AG08395 (cell line): ENCODE measurements around the gene MGAT4B.
A peak's percentile ranks its signal among the peaks of the same experiment; 100 is the strongest.

ENCODE experiments used
- DNase-seq: peaks from one replicate; pipeline ENCODE4 v3.0.0; 2012; ENCODE audit warnings: mixed read lengths, low spot score

The MGAT4B gene

DNA sequence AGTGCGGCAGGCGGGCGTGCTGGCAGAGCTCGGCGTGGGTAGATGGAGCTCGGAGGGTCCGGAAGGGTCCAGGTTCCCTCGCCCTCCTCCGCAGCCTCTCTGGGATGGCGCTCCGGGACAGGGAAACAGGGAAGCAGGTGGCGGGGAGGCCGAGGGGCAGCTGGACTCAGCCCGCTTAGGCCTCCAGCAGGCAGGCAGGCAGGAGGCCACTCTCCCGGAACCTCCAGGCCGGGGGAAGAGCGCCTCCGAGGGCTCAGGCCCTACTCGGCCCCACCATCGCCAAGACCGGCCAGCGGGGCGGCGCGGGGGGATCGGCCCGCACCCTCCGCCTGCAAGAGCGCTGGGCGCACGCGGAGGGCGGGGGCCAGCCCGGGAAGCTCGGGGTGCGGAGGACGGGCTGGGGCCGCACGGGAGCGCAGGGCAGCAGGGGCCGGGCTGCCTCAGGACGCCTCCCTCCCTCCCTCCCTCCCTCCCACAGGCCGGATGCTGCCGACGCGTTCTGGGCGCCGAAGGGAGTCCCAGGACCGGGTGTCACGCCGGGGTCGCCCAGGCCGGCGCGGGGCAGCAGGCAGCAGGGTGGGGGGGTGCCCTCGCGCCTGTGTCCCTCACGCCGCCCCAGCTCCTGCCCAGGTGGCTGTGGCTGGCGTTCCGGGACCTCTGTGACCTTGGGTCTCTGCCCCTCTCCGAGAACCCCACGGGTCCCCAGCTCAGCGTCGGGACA, 977 bp downstream of the MGAT4B start:
- peak; percentile 68 for DNase-seq

GRCh38 chr5:179805070-179805528, 1.6 kb downstream of the MGAT4B start:
- no peak for DNase-seq

- DNase-seq = no peak
Observed at GRCh38 chr5:179804555-179804947, 2.1 kb downstream of the MGAT4B start.

- peak; percentile 50 for DNase-seq
Observed at GRCh38 chr5:179803651-179804554, 2.8 kb downstream of the MGAT4B start.

DNA sequence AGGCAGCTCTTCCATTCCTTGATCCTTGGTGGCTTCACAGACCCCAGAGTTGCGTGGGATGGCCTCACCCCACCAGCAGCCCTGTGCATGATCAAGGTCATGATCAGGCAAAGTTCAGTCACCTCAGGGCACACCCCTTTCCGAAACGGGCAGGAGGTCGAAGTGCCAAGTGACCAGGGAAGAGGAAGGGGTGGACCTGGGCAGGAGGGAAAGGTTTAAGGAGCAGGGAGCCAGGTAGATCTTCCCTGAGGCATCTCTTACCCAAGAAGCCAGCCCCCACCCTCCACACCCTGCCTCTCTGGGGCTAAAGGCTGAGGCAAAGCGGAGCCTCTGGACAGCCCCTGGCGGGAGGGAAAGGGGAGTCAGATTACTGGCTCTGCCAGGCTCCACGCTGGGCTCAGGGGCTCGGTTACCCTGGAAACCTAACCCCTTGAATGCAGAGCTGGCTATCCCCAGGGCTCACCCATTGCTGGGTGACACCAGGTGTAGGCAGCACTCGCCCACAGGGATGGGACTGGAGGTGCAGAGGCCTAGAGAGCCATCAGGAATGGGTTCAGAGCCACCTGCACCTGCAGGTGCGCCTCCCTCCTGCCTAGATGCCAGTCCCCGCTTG, 3.6 kb downstream of the MGAT4B start:
- no peak for DNase-seq

- DNase-seq = no peak
Observed at GRCh38 chr5:179802207-179802883, 4.3 kb downstream of the MGAT4B start.

DNA sequence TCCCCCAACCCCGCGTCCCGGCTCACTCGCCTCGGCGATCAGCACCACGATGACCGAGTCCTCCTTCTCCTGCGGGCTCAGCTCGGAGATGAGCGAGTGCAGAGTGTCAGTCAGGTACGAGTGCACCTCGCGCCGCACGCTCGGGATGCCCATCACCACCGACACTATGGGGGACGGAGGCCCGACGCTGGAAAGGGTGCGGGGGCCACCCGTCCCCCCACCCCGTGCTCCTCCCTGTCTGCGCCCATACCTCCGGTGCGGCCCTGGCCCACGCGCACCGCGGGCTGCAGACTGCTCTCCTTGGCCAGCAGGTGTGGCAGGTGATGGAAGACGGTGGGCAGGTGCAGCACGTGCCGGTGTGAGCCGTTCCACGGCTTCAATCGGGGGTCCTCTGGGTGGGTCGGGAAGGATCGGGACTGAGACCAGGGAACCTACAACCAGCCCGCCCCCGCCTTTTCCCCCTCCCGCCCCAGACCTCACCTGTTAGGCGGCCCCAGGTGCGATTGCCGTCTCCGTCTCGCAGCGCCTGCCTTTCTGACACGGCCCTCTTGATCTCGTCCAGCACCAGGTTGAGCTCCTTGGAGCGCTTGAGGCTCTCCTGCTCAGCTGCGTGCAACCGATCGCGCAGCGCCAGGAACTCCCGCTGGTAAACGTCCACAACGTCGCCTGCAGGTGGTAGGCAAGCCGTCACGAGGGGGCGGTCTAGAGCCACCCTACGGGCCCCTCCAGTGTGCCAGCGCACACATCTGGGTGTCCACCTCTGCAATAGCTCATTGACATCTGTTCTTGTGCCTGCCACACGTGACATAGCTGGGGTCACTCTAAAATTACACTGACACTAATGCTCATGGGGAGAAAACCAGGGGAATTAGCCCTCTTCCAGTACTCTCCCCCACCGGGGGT, 5.1 kb downstream of the MGAT4B start:
- DNase-seq = peak; percentile 58

- no peak for DNase-seq
Observed at GRCh38 chr5:179800696-179801201, 5.9 kb downstream of the MGAT4B start.

DNA sequence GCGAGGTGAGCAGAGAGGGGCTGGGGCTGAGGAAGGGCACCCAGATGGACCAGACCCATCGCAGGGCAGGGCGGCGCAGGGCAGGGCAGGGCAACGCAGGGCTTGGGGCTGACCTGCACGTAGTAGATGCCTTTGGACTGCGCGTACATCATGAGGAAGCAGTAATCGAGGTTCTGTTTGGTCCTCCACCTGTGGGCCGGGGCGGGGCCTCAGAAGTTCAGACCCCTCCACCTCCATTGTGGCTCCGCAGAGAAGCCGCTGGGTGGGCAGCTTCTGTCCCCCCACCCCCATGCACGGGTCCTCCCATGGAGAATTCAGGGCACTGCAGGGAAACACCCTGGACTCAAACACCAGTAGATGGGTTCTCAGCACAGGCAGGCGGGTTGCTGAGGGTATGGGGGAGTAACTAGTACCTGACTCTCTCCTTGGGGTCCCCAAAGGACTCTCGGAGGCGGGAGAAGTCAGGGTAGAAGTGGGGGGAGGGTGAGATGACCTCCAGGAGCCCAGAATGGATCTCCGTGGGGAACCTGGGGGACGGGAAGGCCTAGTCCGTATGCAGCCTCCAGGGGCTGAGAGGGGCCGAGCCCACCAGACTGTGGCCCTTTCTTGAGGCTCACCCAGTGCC, 6.5 kb downstream of the MGAT4B start:
- DNase-seq = no peak

DNA sequence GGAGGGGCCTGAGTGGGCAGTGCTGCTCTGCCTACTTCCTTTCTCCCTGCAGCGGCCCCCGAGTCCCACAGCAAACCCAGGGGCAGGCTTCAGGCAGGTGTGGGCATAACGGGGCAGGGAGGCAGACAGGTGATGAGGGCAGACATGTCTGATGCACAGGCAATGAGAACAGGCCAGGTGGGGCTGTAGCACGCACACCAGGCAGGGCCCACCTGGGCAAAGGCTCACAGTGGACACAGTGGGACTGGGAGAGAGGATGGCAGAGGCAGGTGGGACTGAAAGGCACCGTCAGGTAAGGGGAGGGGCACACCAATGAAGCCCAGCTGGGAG, 7.1 kb downstream of the MGAT4B start:
- no peak for DNase-seq

DNA sequence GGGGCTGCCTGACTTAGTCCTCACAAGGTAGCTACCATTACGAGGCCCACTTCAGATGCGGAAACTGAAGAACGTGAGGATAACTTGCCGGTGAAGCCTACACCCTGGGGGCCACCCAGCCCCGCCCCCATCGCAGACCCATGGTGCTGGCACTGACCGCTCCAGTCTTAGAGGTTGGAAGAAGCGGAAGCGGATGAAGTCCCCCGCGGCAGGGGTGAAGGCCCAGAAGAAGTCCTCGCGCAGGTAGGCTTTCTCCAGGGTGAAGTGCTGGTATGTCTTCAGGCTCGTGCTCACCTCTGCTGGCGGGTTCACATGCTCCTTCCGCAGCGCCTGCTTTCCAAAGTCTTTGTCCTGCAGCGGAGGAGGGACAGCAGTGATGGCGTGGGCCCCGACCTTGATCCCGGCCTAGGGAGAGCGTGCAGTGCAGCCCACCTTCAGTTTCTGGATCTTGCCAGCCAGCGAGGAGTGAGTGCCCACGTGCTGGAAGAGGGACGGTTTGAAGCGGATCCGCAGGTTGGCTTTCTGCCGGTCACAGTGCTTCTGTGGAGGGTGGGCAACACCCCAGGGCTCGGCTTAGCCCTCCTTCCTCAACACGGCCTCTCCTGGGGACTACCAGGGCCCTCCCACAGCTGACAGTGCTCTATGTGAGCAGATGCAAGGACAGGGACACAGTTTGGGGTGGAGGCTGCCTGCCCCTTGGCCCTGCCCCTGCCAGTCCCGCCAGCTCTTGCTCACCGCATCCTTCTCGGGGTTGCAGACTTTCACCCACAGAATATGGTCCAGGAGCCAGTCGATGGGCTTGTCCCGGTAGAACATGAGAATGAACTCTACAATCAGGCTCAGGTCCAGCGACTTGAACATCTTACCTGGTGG, 7.7 kb downstream of the MGAT4B start:
- DNase-seq = no peak

GRCh38 chr5:179798144-179798770, 8.4 kb downstream of the MGAT4B start:
- no peak for DNase-seq

- DNase-seq = no peak
Observed at GRCh38 chr5:179797741-179798140, 8.9 kb downstream of the MGAT4B start.

DNA sequence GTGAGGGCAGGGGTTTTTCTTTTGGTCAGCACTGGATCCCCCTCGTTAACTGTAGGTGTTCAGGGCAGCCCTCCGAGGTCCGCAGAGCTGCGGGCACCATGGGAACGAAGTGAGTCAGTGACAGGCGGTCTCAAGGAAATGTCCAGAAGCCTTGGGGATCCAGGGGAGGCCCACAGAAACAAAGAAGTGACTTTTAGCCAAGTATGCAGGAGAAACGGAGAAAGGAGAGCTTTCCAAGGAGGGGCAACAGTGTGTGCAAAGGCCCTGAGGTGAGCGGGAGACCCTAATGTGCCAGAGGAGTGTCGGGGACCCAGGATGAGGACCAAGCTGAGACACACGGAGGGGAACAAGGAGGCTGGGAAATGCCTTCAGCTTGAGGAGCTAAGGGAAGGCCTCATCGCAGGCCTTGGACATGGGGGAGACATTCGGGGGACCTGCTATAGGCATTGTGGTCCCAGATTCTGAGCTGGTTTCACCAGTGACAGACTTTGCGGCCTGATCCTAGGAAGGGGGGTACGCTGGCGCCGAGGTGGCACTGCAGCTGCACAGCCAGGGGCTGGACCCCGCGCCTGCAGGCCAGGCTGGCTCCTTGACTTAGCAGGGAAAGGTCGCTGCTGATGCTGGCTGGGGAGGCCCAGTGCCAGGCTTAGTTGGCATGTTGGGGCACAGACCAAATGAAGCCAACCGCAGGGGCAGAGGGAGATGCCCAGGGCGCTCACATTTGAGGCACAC, 9.6 kb downstream of the MGAT4B start:
- no peak for DNase-seq

DNA sequence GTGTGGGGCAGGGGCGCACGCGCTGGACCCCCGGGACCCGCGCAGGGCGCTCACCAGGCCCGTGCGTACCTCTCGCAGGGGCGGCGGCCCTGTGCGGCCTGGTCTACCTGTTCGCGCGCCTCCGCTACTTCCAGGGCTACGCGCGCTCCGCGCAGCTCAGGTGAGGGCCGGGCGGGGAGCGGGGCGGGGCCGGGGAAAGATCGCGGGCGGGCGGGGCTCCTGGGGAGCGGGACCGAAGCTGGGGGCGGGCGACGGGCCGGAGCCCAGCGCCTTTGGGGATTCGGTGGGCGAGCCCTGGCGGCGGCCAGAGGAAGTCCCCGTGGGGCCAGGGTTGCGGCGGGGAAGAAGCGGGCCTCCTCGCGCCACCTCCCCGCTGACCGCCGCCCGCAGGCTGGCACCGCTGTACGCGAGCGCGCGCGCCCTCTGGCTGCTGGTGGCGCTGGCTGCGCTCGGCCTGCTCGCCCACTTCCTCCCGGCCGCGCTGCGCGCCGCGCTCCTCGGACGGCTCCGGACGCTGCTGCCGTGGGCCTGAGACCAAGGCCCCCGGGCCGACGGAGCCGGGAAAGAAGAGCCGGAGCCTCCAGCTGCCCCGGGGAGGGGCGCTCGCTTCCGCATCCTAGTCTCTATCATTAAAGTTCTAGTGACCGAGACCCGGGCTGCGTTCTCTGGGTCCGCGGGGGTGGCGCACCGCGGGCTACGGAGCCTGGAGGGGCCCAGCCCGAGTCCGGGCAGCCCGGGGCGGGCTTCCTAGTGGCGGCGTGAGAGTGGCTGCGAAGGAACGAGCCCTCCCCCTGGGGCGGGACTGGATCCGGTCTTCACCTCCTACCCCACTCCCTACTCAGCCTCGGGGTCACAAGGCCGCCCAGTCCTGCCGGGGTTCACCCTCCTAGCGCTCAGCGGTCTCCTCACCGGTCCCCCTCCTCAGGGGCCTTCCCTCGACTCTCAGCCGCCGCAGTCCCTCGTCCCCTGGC, 10.5 kb downstream of the MGAT4B start:
- peak; percentile 82 for DNase-seq

- DNase-seq = no peak
Observed at GRCh38 chr5:179795049-179795862, 11.4 kb downstream of the MGAT4B start.
